Lower leg skin (tissue), 3 donors: Measurements from ENCODE around the gene RPL38.

Source experiments
- CTCF ChIP-seq, 3 donors: fragments of 450-650 bp; IDR thresholded peaks; one replicate each; pipeline ENCODE4 v1.5.1; 2016; ENCODE audit warnings: antibody characterized with exemption in 3 of 3, mild to moderate bottlenecking in 3 of 3, moderate library complexity in 2 of 3
- POLR2A ChIP-seq, 2 donors: fragments of 450-650 bp; IDR thresholded peaks; one replicate each; pipeline ENCODE4 v1.6.1; 2016 to 2017; ENCODE audit warnings: antibody characterized with exemption in 2 of 2, mild to moderate bottlenecking in 1 of 2, moderate library complexity in 1 of 2

- TF ChIP-seq CTCF (IDR thresholded peaks at IDR 0.05) (no peak), POLR2A (IDR thresholded peaks at IDR 0.05) (no peak)
Measured at GRCh38 chr17:74197801-74198200, 5.7 kb upstream of the RPL38 start.
